Liver (tissue), 9 donors: ENCODE results near the gene ZNF618. TPM values are rescaled to one million over a fixed set of nuclear protein-coding genes. Genes with fewer than 3 reads are reported as not detected.

Experiments
- DNase-seq: peaks from one replicate; pipeline ENCODE4 v3.0.0-alpha.2; 2017; ENCODE audit warnings: low spot score
- H3K27ac ChIP-seq, 2 donors: one replicate each; pipeline ENCODE4 v1.7.0; 2013; ENCODE audit warnings: inconsistent platforms in 2 of 2, low read length in 2 of 2, control low read depth in 1 of 2, low read depth in 1 of 2, mild to moderate bottlenecking in 1 of 2
- H3K27me3 ChIP-seq, 4 donors: one replicate each; pipeline versions ENCODE4 v1.6.1 to v1.7.0; 2013; ENCODE audit warnings: low read length in 3 of 4, inconsistent platforms in 1 of 4, mild to moderate bottlenecking in 1 of 4, moderate library complexity in 1 of 4; ENCODE audit not compliant: control insufficient read depth in 4 of 4, insufficient read depth in 4 of 4
- H3K36me3 ChIP-seq, 4 donors: one replicate each; pipeline versions ENCODE4 v1.6.1 to v1.7.0; 2013; ENCODE audit warnings: low read length in 3 of 4, mild to moderate bottlenecking in 3 of 4, low read depth in 1 of 4, moderate library complexity in 1 of 4; ENCODE audit not compliant: control insufficient read depth in 4 of 4, insufficient read depth in 3 of 4
- H3K4me1 ChIP-seq, 4 donors: one replicate each; pipeline versions ENCODE4 v1.6.1 to v1.7.0; 2013; ENCODE audit warnings: low read length in 3 of 4, mild to moderate bottlenecking in 3 of 4, moderate library complexity in 1 of 4; ENCODE audit not compliant: control insufficient read depth in 4 of 4, insufficient read depth in 4 of 4
- H3K4me3 ChIP-seq, 3 donors: one replicate each; pipeline versions ENCODE4 v1.6.1 to v1.7.0; 2013; ENCODE audit warnings: low read length in 3 of 3, control low read depth in 1 of 3, low read depth in 1 of 3, mild to moderate bottlenecking in 1 of 3
- H3K9ac ChIP-seq, 2 donors: one replicate each; pipeline ENCODE4 v1.7.0; 2013; ENCODE audit warnings: low read length in 2 of 2, mild to moderate bottlenecking in 2 of 2, moderate library complexity in 2 of 2, control low read depth in 1 of 2, low read depth in 1 of 2
- H3K9me3 ChIP-seq, 4 donors: one replicate each; pipeline versions ENCODE4 v1.6.1 to v1.7.0; 2013; ENCODE audit warnings: low read length in 3 of 4; ENCODE audit not compliant: control insufficient read depth in 4 of 4
- ATF3 ChIP-seq: IDR thresholded peaks from 2 replicates; pipeline ENCODE4 v1.6.1; 2016; ENCODE audit warnings: antibody characterized with exemption
- CTCF ChIP-seq: fragments of 150-350 bp; IDR thresholded peaks from 2 replicates; pipeline ENCODE4 v1.5.1; 2017; ENCODE audit warnings: improper control_type of control experiment, low read depth, low read length; ENCODE audit not compliant: missing input control
- EGR1 ChIP-seq, 2 donors: IDR thresholded peaks; 2 replicates each; pipeline ENCODE4 v1.6.1; 2016 to 2018; ENCODE audit warnings: antibody characterized with exemption in 2 of 2, low read depth in 2 of 2
- FOXA1 ChIP-seq: IDR thresholded peaks from 2 replicates; pipeline ENCODE4 v1.6.1; 2016; ENCODE audit warnings: antibody characterized with exemption
- FOXA2 ChIP-seq: IDR thresholded peaks from 2 replicates; pipeline ENCODE4 v1.6.1; 2016; ENCODE audit warnings: antibody characterized with exemption
- GABPA ChIP-seq, 2 donors: IDR thresholded peaks in 1 of 2; conservative IDR thresholded peaks in 1 of 2; 2 replicates each; pipeline ENCODE4 v1.6.1; 2016; ENCODE audit warnings: antibody characterized with exemption in 2 of 2, mild to moderate bottlenecking in 1 of 2, moderate library complexity in 1 of 2
- HNF4A ChIP-seq, 2 donors: conservative IDR thresholded peaks; 2 replicates each; pipeline ENCODE4 v1.6.1; 2016; ENCODE audit warnings: antibody characterized with exemption in 2 of 2, mild to moderate bottlenecking in 2 of 2
- HNF4G ChIP-seq: IDR thresholded peaks from 2 replicates; pipeline ENCODE4 v1.6.1; 2016; ENCODE audit warnings: antibody characterized with exemption
- JUND ChIP-seq, 2 donors: IDR thresholded peaks; 2 replicates each; pipeline ENCODE4 v1.6.1; 2016; ENCODE audit warnings: antibody characterized with exemption in 2 of 2
- NR2F2 ChIP-seq: IDR thresholded peaks from 2 replicates; pipeline ENCODE4 v1.6.1; 2016; ENCODE audit warnings: antibody characterized with exemption
- RAD21 ChIP-seq, 2 donors: IDR thresholded peaks; 2 replicates each; pipeline ENCODE4 v1.6.1; 2016; ENCODE audit warnings: antibody characterized with exemption in 2 of 2, mild to moderate bottlenecking in 2 of 2
- RXRA ChIP-seq, 2 donors: IDR thresholded peaks; 2 replicates each; pipeline ENCODE4 v1.6.1; 2017 to 2018; ENCODE audit warnings: antibody characterized with exemption in 2 of 2, mild to moderate bottlenecking in 1 of 2
- SP1 ChIP-seq: IDR thresholded peaks from 2 replicates; pipeline ENCODE4 v1.6.1; 2018; ENCODE audit warnings: antibody characterized with exemption, mild to moderate bottlenecking
- TAF1 ChIP-seq: conservative IDR thresholded peaks from 2 replicates; pipeline ENCODE4 v1.6.1; 2016; ENCODE audit warnings: antibody characterized with exemption, mild to moderate bottlenecking
- YY1 ChIP-seq: IDR thresholded peaks from 2 replicates; pipeline ENCODE4 v1.6.1; 2016; ENCODE audit warnings: antibody characterized with exemption, mild to moderate bottlenecking
- ZBTB33 ChIP-seq: IDR thresholded peaks from 2 replicates; pipeline ENCODE4 v1.6.1; 2016; ENCODE audit warnings: antibody characterized with exemption
- WGBS: extraction: QIAGEN DNeasy Blood & Tissue Kit; methylation state at CpG from one replicate; pipeline ENCODE4 v1.1.7; 2013; 5-methylcytosine and 5-hydroxymethylcytosine counted together
- polyA plus RNA-seq, 2 donors: library from polyadenylated mRNA; stranded (reverse) in 1 of 2; unstranded in 1 of 2; fragments of 200-250 nt in 1 of 2; fragments of >200 nt in 1 of 2; fragmentation: Nextera tagmentation in 1 of 2; extraction: Ambion mirVana in 1 of 2; gene quantifications; one replicate each; pipeline versions ENCODE4 v1.2.1 to v1.2.3, GENCODE V29; 2013 to 2015
- total RNA-seq, 2 donors: library from RNA; depleted of rRNA; stranded (reverse); fragments of >200 nt; gene quantifications; one replicate each; pipeline ENCODE4 v1.2.3, GENCODE V29; 2014
- donor health status: healthy.
- donor health status: healthy.
- donor health status: healthy.
- donor health status: healthy.
- donor health status: healthy.

The ZNF618 gene
- total and polyA plus RNA-seq, 4 donors: 2.2 to 6.5 (median 3.7) TPM

GRCh38 chr9:114046237-114046755 lies 170.2 kb downstream of the ZNF618 start:
- Histone ChIP-seq H3K4me1 (no peaks in the 10 kb centered on the region), H3K27me3 (no peaks in the 10 kb centered on the region), H3K9ac (no peak overlapping the region), H3K27ac (no peak overlapping the region), H3K9me3 (no peaks in the 10 kb centered on the region), H3K4me3 (no peak overlapping the region), H3K36me3 (peaks cover 5 to 27% (median 20%) of the 10 kb centered on the region in 4 donors)
- no peak for DNase-seq
- TF ChIP-seq EGR1 (IDR thresholded peaks at IDR 0.05; ENCODE audit: low read depth in 2 of 2): no peak
- TF ChIP-seq HNF4G: no peak
- TF ChIP-seq YY1: no peak
- TF ChIP-seq NR2F2: no peak
- TF ChIP-seq GABPA (IDR thresholded peaks at IDR 0.05 in 1 of 2, conservative IDR thresholded peaks at IDR 0.05 in 1 of 2): no peak
- 95% methylated on average over 4 of the region's 4 CpGs for WGBS

GRCh38 chr9:114046875-114047274 lies 170.8 kb downstream of the ZNF618 start:
- Histone ChIP-seq H3K4me3 (no peak overlapping the region), H3K4me1 (no peaks in the 10 kb centered on the region), H3K36me3 (peaks cover 5 to 28% (median 22%) of the 10 kb centered on the region in 4 donors), H3K27ac (no peak overlapping the region), H3K9ac (no peak overlapping the region), H3K9me3 (no peaks in the 10 kb centered on the region), H3K27me3 (no peaks in the 10 kb centered on the region)
- DNase-seq: no peak
- no peak for TF ChIP-seq HNF4G
- no peak for TF ChIP-seq ZBTB33
- TF ChIP-seq RAD21 (IDR thresholded peaks at IDR 0.05): no peak
- TF ChIP-seq TAF1: no peak
- TF ChIP-seq GABPA (IDR thresholded peaks at IDR 0.05 in 1 of 2, conservative IDR thresholded peaks at IDR 0.05 in 1 of 2): no peak
- TF ChIP-seq JUND (IDR thresholded peaks at IDR 0.05): no peak
- 99% methylated on average over 1 of the region's 1 CpG for WGBS

- H3K36me3 ChIP-seq: peaks cover 5 to 27% (median 21%) of the 10 kb centered on the region in 4 donors
Measured at GRCh38 chr9:114047717-114048116, 171.6 kb downstream of the ZNF618 start.

More at GRCh38 chr9:114047717-114048116, 171.6 kb downstream of the ZNF618 start:
- Histone ChIP-seq H3K27ac (no peak overlapping the region), H3K9ac (no peak overlapping the region), H3K4me1 (no peaks in the 10 kb centered on the region), H3K9me3 (no peaks in the 10 kb centered on the region), H3K4me3 (no peak overlapping the region), H3K27me3 (no peaks in the 10 kb centered on the region)
- DNase-seq: peak; percentile 30
- TF ChIP-seq RAD21 (IDR thresholded peaks at IDR 0.05) (peak; percentile 71 to 82), ATF3 (no peak), FOXA2 (no peak), FOXA1 (no peak), HNF4G (no peak), RXRA (IDR thresholded peaks at IDR 0.05) (no peak), HNF4A (conservative IDR thresholded peaks at IDR 0.05) (no peak), SP1 (no peak), JUND (IDR thresholded peaks at IDR 0.05) (no peak), CTCF (peak; percentile 41)
- WGBS: 81% methylated on average over 3 of the region's 3 CpGs
